ENCODE data around the gene URI1.
"Not testable (repeated sequence)": the region's sequence is repeated elsewhere in the genome, so short reads cannot be mapped to it uniquely, and the experiment has no call there.

URI1 gene, protein sequence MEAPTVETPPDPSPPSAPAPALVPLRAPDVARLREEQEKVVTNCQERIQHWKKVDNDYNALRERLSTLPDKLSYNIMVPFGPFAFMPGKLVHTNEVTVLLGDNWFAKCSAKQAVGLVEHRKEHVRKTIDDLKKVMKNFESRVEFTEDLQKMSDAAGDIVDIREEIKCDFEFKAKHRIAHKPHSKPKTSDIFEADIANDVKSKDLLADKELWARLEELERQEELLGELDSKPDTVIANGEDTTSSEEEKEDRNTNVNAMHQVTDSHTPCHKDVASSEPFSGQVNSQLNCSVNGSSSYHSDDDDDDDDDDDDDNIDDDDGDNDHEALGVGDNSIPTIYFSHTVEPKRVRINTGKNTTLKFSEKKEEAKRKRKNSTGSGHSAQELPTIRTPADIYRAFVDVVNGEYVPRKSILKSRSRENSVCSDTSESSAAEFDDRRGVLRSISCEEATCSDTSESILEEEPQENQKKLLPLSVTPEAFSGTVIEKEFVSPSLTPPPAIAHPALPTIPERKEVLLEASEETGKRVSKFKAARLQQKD

GRCh38 chr19:29941828-29942403 is at the start of gene URI1:
URI1 (plus strand) TSS chr19:29942239; CDS start chr19:29942548, 309 bp downstream.
- in situ Hi-C loops (cut with MboI; ENCODE audit: low sequenced_read_pairs), result no loop called here

DNA sequence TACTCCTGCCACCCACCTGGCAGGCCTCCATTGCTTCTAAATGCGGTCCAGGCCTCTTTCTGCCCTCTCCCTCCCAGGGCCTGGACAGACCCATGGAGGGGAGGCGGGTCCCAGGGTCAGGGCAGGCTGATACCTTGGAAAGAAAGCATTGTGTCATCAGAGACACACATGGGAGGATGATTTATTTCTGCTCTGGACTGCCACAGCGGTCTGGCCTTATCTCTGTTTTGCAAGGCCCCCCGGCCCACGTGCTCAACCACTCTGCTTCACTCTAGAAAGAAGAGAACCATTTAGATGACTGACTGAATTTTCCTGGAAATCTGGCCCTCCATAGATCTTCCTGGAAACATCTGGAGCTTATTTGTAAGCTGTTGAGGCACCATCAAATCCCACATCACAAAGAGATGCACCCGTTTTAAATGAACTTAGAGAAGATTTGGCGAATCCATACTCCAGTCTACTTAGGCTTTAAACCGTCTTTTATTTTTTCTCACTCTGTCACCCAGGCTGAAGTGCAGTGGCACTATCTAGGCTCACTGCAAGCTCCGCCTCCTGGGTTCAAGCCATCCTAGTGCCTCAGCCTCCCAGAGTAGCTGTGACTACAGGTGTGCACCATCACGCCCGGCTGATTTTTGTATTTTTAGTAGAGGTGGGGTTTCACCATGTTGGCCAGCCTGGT is 48.3 kb upstream of the URI1 start:
- in situ Hi-C loops (cut with MboI; ENCODE audit: low sequenced_read_pairs), result no loop called here

DNA sequence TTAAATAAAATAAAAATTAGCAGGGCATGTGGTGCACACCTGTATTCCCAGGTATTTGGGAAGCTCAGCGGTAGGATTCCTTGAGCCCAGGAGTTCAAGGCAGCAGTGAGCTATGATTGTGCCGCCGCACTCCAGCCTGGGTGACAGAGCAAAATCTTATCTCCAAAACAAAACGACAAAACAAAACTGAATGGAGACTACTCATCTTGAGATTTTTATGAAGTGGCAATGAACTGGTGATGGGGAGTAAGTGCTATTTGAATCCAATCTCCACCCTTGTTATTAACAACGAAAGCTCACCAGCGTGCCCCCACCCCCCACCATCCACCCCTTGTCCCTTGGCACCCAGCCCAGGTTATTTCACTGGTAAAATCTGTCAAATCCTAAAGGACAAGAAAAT is 45.2 kb upstream of the URI1 start:
- in situ Hi-C loops (cut with MboI; ENCODE audit: low sequenced_read_pairs), result no loop called here

DNA sequence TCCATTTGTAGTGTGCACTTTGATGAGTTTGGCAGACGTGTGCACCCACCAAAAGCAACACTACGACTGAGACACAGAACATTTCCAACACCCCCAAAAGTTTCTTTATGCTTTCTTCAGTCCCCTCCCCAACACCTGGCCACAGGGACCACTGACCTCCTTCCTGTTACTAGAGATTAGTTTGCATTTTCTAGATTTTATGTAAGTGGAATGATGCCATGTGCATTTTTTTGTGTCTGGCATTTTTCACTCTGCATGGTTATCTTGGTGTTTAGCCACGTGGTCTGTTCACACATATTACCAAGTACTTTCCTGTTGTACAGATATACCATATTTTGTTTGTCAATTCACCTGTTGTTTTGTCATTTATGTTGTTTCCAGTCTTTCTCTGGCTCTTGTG is 44.6 kb upstream of the URI1 start:
- in situ Hi-C loops (cut with MboI; ENCODE audit: low sequenced_read_pairs), result no loop called here

DNA sequence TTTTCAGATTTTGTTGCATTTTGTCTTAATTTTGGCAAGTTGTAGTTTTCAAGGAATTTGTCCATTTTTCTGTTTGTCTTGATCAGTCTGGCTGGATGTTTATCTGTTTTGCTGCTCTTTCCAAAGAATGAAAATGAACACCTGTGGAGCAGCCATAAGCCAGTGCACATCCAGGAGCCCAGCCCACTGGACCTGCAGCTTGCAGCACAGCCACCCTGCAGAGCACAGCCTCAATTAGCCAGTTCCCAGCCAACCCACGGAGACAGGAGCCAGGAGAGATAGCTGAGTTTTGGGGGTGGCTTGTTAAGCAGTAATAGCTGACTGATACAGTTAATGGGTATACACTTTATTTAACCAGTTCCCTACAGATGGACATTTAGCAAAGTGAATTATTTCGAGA is 38.0 kb upstream of the URI1 start:
- in situ Hi-C loops (cut with MboI; ENCODE audit: low sequenced_read_pairs), result no loop called here

DNA sequence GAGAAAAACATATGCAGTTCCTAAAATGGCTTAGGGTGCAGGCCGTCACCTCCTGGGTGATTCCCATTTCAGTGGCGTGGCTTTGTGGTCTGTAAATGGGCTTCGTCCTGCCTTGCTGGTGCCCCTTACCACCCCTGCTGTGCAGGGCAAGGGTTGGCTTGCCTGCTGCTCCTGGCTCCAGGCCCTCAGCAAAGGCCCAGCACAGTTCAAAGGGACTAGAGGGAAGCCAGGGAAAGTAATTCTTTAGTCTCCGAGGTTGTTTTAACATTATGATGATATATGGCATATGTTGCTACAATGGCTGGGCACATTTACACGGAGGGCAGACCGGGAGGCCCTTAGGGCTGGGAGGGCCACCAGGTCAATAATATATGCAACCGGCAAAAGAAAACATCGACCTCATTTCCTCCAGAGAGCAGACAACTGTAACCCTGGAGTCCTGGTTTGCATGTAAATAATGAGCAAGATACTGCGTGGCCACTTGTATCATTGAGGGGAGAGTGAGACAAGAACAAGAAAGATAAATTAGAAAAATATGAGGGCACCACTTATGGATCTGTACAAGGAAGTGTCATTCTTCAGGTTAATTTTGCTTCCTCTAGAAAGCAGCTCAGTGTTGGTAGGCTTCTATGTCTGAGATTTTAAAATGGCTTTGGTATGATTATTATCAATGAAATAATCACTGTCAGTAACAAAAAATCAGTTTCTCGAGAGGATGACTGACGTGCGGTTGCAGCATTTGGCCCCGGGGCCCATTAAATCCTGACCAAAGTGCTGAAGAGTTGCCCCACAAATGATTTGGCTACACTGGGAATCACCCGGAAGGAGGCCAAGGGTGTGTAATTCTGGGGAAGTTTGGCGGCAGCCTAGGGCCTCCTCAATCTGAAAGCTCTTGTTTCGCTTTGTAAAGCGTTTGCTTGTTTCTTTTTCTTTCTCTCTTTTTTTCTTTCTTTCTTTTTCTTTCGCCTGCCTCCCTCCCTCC is 32.8 kb upstream of the URI1 start:
- in situ Hi-C loops (cut with MboI; ENCODE audit: low sequenced_read_pairs), result no loop called here

DNA sequence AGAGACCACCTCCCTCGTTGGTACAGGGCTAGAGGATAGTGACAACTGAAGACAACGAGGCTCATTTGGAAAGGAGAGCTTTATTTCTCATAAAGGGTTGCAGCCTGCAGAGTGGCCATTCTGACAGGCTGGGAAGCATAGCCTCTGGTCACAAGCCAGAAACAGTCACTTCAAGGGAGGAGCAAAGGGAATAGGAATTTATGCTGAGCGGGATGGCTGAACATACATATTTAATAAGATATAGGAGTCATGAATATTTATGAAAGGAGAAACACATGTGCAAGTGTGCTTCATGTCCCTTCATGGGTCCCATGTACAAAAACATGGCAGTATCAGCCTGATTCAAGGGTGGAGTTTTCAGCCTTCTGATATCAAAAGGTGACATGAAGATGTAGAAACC is 27.1 kb upstream of the URI1 start:
- in situ Hi-C loops (cut with MboI; ENCODE audit: low sequenced_read_pairs), result no loop called here

GRCh38 chr19:29915832-29916231 is 26.2 kb upstream of the URI1 start:
- in situ Hi-C loops (cut with MboI; ENCODE audit: low sequenced_read_pairs), result not testable (repeated sequence)

- in situ Hi-C loops (cut with MboI; ENCODE audit: low sequenced_read_pairs), result no loop called here
Measured at GRCh38 chr19:29917911-29918310, 24.1 kb upstream of the URI1 start.

DNA sequence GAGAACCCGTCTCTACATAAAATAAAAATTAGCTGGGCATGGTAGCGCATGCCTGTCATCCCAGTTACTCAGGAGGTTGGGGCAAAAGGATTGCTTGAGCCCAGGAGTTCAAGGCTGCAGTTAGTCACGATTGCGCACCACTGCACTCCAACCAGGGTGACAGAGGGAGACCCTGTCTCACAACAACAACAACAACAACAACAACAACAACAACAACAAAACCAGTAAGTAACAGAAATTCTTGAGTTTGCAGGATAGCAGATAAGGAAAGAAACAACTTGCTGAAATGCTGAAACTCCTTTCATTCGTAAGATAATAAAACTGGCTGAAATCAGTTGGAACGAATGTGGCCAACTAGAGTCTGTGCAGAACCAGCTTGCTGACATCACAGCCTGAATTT is 23.1 kb upstream of the URI1 start:
- in situ Hi-C loops (cut with MboI; ENCODE audit: low sequenced_read_pairs), result no loop called here

- in situ Hi-C loops (cut with MboI; ENCODE audit: low sequenced_read_pairs), result no loop called here
Measured at GRCh38 chr19:29922972-29923371, 19.1 kb upstream of the URI1 start.

DNA sequence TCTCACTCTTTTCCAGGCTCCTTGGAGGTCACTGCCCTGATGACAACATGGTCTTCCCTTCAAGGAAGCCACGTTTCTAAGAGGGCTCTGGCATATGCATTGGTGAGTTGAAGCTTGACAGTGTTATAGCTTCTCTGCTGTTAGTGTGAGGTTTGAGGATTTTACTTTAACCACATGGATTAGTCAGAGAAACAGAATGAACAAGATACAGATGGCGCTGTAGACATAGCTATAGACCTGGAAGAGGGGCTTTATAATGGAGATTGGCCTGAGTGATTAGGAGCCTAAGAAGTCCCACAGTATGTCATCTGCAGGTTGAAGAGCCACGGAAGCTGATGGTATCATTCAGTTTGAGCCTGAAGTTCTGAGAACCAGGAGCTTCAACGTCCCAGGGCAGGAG is 18.4 kb upstream of the URI1 start:
- in situ Hi-C loops (cut with MboI; ENCODE audit: low sequenced_read_pairs), result no loop called here

DNA sequence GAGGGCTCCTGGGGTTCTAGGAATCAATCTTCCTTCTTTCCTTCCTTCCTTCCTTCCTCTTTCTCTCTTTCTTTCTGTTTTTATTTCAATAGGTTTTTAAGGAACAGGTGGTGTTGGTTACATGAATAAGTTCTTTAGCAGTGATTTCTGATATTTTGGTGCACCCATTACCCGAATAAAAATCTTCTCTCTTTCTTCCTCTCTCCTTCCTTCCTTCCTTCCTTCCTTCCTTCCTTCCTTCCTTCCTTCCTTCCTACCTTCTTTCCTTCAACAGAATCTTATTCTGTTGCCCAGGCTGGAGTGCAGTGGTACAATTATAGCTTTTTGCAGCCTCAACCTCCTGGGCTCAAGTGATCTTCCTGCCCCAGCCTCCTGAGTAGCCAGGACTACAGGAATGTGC is 16.0 kb upstream of the URI1 start:
- in situ Hi-C loops (cut with MboI; ENCODE audit: low sequenced_read_pairs), result no loop called here

DNA sequence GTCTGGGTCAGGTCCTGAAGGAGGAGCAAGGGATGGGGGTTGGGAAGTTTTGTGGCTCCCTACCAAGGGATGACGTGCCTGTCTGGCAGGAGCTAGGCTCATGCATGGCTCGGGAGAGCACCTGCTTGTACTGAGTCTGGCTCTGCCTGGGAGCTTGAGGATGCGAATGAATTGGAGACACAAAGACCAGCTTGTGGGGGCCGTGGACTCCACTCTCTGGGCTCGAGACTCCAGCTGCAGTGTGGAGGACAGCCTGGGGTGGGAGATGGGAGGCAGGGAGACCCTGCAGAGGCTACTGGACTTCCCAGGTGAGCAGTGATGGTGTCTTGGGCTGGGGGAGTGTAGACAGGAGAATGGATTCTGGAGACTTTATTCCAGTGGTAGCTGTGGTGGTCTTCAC is 15.2 kb upstream of the URI1 start:
- in situ Hi-C loops (cut with MboI; ENCODE audit: low sequenced_read_pairs), result no loop called here

DNA sequence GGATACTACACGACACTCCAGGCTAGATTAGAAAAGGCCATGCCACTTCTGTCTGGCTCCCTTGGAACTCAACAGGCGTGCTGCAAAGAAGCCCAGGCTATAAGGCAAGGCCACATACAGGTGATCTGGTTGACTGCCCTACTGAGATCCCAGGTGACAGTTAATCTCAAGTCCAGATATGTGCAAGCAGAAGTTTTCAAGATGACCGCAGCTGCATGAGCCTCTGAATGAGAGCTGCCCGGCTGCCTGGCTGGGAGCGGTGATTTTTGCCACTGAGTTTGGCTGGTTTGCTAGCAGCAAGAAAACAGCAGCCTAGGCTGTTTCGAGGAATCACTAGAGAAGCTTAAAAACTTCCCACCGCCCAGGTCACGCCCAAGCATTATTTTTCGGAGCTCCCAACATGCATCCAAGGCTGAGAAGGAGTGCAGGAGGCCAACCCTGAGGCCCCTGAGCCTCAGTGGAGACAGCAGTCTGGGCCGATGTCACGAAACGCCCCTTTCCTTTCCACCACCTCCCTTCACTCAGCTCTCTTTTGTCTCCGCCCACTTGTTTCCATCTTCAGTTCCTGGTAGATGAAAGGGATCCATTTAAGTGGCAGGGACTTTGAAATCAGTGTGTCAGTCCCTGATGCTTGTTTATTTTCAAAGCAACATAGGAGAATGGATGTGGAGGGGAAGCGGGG is 14.0 kb upstream of the URI1 start:
- in situ Hi-C loops (cut with MboI; ENCODE audit: low sequenced_read_pairs), result no loop called here

GRCh38 chr19:29928831-29929230 is 13.2 kb upstream of the URI1 start:
- in situ Hi-C loops (cut with MboI; ENCODE audit: low sequenced_read_pairs), result no loop called here

- in situ Hi-C loops (cut with MboI; ENCODE audit: low sequenced_read_pairs), result no loop called here
Measured at GRCh38 chr19:29934257-29934656, 7.8 kb upstream of the URI1 start.

DNA sequence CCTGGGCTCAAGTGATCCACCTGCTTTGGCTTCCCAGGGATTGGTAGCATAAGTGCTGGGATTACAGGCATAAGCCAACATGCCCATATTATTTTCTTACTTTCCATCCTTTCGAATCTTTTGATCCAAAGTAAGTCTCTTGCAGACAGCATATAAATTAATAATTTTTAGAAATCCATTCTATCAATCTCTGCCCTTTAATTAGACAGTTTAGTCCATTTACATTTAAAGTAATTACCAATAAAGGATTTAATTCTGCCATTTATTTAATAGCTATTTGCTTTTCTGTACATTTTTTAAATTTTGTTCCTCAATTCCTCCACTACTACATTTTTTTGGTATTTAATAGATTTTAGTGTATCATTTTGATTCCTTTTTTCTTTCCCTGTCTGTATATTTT is 7.3 kb upstream of the URI1 start:
- in situ Hi-C loops (cut with MboI; ENCODE audit: low sequenced_read_pairs), result no loop called here

DNA sequence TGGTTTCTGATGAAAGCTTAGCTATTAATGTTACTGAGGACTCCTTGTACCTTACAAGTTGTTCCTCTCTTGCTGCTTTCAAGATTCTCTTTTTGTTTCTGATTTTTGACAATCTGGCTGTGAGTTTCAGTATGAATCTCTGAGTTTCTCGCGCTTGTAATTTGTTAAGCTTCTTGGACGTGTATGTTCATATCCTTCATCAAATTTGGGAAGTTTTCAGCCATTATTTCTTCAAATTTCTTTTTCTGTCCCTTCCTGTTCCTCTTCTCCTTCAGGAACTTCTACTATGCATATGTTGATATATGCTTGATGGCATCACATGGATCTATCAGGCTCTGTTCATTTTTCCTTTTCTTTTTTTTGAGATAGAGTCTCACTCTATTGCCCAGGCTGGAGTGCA is 5.6 kb upstream of the URI1 start:
- in situ Hi-C loops (cut with MboI; ENCODE audit: low sequenced_read_pairs), result no loop called here

DNA sequence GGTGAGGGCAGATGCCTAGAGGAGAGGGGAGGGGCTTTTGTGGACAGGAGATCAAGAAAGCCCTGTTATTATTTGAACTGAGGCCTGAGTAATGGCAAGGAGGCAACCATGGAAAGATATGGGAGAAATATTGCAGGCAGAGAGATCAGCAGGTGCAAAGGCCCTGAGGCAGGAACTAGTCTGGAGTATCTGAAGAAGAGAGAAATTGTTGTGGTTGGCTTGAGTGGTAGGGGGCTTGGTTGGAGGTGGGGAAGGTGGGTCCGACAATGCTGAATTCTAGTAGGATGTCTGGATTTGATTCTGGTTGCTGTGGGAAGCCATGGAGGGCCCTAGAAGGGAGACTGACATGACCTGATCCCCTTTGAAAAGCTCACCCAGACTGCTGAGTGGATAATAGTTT is 2.4 kb upstream of the URI1 start:
- in situ Hi-C loops (cut with MboI; ENCODE audit: low sequenced_read_pairs), result no loop called here
